Pulmonary artery endothelial cell (primary cell): ENCODE data around the gene MEI4. TPM values are rescaled to one million over a fixed set of nuclear protein-coding genes. Genes with fewer than 3 reads are reported as not detected.

ENCODE experiments used
- DNase-seq: peaks from one replicate; pipeline ENCODE4 v3.0.0-alpha.2; 2011; ENCODE audit warnings: low read depth, low spot score
- total RNA-seq: library from RNA; depleted of rRNA; stranded (reverse); fragments of >200 nt; gene quantifications from 2 replicates; pipeline ENCODE4 v1.2.3, GENCODE V29; 2014

Gene MEI4
- total RNA-seq, 1 donor from 2014 or later = not detected

- DNase-seq = no peak
Observed at GRCh38 chr6:77930952-77931351, 278.1 kb downstream of the MEI4 start.

GRCh38 chr6:77962070-77962469, 309.2 kb downstream of the MEI4 start:
- no peak for DNase-seq

- no peak for DNase-seq
Observed at GRCh38 chr6:77965449-77965848, 312.6 kb downstream of the MEI4 start.

- no peak for DNase-seq
Observed at GRCh38 chr6:77972334-77972733, 319.5 kb downstream of the MEI4 start.

Other genes with a start within 250 kb of the MEI4 start
- gene HTR1B, start 189.5 kb upstream of the MEI4 start, total RNA-seq = 49.1 and 64.4 TPM in 2 replicates